ENCODE results near the gene ZGPAT.

The ZGPAT gene

GRCh38 chr20:63678667-63679465 lies 29.0 kb upstream of the ZGPAT start:
- no peak for DNase-seq (ENCODE audit: low read depth)

GRCh38 chr20:63679799-63680305 lies 28.0 kb upstream of the ZGPAT start:
- DNase-seq (ENCODE audit: low read depth): no peak

GRCh38 chr20:63680427-63680826 lies 27.4 kb upstream of the ZGPAT start:
- no peak for DNase-seq (ENCODE audit: low read depth)

GRCh38 chr20:63680857-63681608 lies 26.8 kb upstream of the ZGPAT start:
- DNase-seq (ENCODE audit: low read depth): no peak

- no peak for DNase-seq (ENCODE audit: low read depth)
Measured at GRCh38 chr20:63681609-63682142, 26.2 kb upstream of the ZGPAT start.

GRCh38 chr20:63682384-63683139 lies 25.3 kb upstream of the ZGPAT start:
- DNase-seq (ENCODE audit: low read depth): no peak

- DNase-seq (ENCODE audit: low read depth): no peak
Measured at GRCh38 chr20:63685269-63686026, 22.4 kb upstream of the ZGPAT start.

GRCh38 chr20:63686094-63686491 lies 21.7 kb upstream of the ZGPAT start:
- no peak for DNase-seq (ENCODE audit: low read depth)

- no peak for DNase-seq (ENCODE audit: low read depth)
Measured at GRCh38 chr20:63686492-63687321, 21.1 kb upstream of the ZGPAT start.

- no peak for DNase-seq (ENCODE audit: low read depth)
Measured at GRCh38 chr20:63687419-63688178, 20.2 kb upstream of the ZGPAT start.

- DNase-seq (ENCODE audit: low read depth): no peak
Measured at GRCh38 chr20:63688228-63689045, 19.4 kb upstream of the ZGPAT start.

GRCh38 chr20:63689046-63690002 lies 18.5 kb upstream of the ZGPAT start:
- DNase-seq (ENCODE audit: low read depth): no peak

- DNase-seq (ENCODE audit: low read depth): no peak
Measured at GRCh38 chr20:63690003-63690897, 17.6 kb upstream of the ZGPAT start.

- DNase-seq (ENCODE audit: low read depth): no peak
Measured at GRCh38 chr20:63690898-63691710, 16.7 kb upstream of the ZGPAT start.

- DNase-seq (ENCODE audit: low read depth): no peak
Measured at GRCh38 chr20:63691711-63692435, 16.0 kb upstream of the ZGPAT start.

Data from activated T-cell treated with anti-CD3 and anti-CD28 coated beads for 24 hours (primary cell).